KOPT-K1 (cell line): ENCODE data around the gene CFD.
"Not testable (repeated sequence)": the region's sequence is repeated elsewhere in the genome, so short reads cannot be mapped to it uniquely, and the experiment has no call there.

Source experiments
- H3K27ac ChIP-seq: fragments of 200-600 bp; sonication (generic); 2 replicates; pipeline ENCODE4 v1.5.1; 2016; ENCODE audit warnings: antibody characterized with exemption, mild to moderate bottlenecking, low read depth, low read length; ENCODE audit not compliant: poor library complexity, severe bottlenecking
- H3K36me3 ChIP-seq: fragments of 200-600 bp; sonication (generic); 2 replicates; pipeline ENCODE4 v1.5.1; 2017; ENCODE audit warnings: antibody characterized with exemption, mild to moderate bottlenecking, low read length, moderate library complexity; ENCODE audit not compliant: insufficient read depth
- H3K9me3 ChIP-seq: fragments of 200-600 bp; sonication (generic); 2 replicates; pipeline ENCODE4 v1.5.1; 2017; ENCODE audit warnings: antibody characterized with exemption, low read length, mild to moderate bottlenecking; ENCODE audit not compliant: insufficient read depth, poor library complexity, severe bottlenecking

The CFD gene

GRCh38 chr19:843180-843835 is 16.2 kb upstream of the CFD start:
- H3K9me3 ChIP-seq = no peaks in the 10 kb centered on the region
- H3K27ac ChIP-seq = no peak overlapping the region
- no peaks in the 10 kb centered on the region for H3K36me3 ChIP-seq

GRCh38 chr19:843836-844545 is 15.5 kb upstream of the CFD start:
- no peak overlapping the region for H3K27ac ChIP-seq
- H3K36me3 ChIP-seq = no peaks in the 10 kb centered on the region
- H3K9me3 ChIP-seq = no peaks in the 10 kb centered on the region

GRCh38 chr19:844546-844971 is 14.9 kb upstream of the CFD start:
- H3K27ac ChIP-seq = no peak overlapping the region
- no peaks in the 10 kb centered on the region for H3K9me3 ChIP-seq
- no peaks in the 10 kb centered on the region for H3K36me3 ChIP-seq

- H3K9me3 ChIP-seq = no peaks in the 10 kb centered on the region
- no peak overlapping the region for H3K27ac ChIP-seq
- no peaks in the 10 kb centered on the region for H3K36me3 ChIP-seq
Measured at GRCh38 chr19:845707-846521, 13.6 kb upstream of the CFD start.

DNA sequence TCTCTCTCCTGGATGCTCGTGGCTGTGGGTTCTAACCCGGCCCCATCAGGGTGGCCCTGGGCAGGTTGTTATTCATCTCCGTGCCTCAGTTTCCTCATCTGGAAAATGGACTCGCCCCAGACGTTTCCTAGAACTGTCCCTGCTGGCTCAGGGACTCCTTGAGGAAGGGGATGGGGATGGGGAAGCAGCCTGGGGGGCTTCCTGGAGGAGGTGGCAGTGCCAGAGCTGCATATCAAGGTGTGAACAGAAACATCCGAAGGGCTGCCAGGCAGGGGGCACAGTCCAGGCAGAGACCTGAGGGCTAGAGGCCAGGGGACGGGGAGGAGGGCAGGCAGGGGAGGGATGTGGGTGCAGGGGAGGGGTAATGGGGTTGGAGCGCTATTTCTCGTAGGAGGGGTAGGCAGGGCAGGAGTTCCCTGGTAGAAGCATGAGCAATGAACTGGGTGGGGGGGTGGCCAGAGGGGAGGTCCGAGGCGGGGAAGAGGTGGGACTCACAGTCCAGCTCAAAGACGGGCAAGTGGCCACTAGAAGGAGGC is 11.0 kb upstream of the CFD start:
- Histone ChIP-seq H3K36me3 (no peaks in the 10 kb centered on the region), H3K9me3 (no peaks in the 10 kb centered on the region), H3K27ac (no peak overlapping the region)

- not testable (repeated sequence) for H3K27ac ChIP-seq
Measured at GRCh38 chr19:849195-849594, 10.3 kb upstream of the CFD start.

DNA sequence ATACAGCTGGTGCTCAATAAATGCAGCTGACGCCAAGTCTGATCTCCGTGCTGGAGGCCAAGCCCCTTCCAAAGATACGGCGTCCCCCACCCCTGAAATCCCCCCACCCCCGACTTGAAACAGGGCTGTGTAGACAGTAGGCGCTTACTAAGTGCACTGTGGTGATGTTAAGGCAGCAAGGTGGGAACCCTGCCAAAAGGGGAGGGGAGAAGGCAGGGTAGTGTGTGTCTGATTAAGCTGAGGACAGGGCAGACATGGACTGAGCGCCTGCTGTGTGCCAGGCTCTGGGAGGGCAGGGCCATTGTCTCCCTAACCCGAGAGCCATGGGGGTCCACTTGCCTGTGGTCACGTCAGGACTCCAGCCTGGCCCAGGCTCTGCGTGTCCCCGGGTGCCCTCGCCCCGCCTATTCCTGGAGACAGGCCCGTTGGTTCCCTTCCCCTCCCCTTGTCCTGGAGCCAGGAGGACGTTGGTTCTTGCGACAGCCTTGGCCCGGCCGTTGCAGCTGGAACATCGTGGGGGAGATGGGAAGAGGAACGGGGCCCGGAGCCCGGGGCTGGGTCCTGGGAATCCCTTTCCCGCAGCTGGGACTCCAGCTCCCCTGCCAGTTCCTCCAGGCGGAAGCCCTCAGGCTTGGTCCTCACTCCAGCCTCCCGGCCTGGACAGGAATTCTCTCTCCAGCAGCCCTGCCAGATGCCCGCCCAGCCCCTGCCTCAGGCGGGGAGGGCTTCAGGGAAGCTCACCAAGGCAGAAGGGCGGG is 9.1 kb upstream of the CFD start:
- H3K36me3 ChIP-seq = no peaks in the 10 kb centered on the region
- H3K9me3 ChIP-seq = no peaks in the 10 kb centered on the region
- no peak overlapping the region for H3K27ac ChIP-seq

More at GRCh38 chr19:849195-849594, 10.3 kb upstream of the CFD start:
- not testable (repeated sequence) for H3K36me3 ChIP-seq, H3K9me3 ChIP-seq

- H3K36me3 ChIP-seq = no peaks in the 10 kb centered on the region
- no peak overlapping the region for H3K27ac ChIP-seq
- H3K9me3 ChIP-seq = no peaks in the 10 kb centered on the region
Measured at GRCh38 chr19:850979-851335, 8.5 kb upstream of the CFD start.

GRCh38 chr19:852136-853013 is 7.1 kb upstream of the CFD start, which contains the start of gene ELANE:
Gene ELANE, plus strand, starts transcription at chr19:852303. Its CDS starts 26 bp downstream, at chr19:852329.
- Histone ChIP-seq H3K27ac (no peak within 1 kb of the TSS), H3K36me3 (no peaks in the 10 kb centered on the region), H3K9me3 (no peaks in the 10 kb centered on the region)

DNA sequence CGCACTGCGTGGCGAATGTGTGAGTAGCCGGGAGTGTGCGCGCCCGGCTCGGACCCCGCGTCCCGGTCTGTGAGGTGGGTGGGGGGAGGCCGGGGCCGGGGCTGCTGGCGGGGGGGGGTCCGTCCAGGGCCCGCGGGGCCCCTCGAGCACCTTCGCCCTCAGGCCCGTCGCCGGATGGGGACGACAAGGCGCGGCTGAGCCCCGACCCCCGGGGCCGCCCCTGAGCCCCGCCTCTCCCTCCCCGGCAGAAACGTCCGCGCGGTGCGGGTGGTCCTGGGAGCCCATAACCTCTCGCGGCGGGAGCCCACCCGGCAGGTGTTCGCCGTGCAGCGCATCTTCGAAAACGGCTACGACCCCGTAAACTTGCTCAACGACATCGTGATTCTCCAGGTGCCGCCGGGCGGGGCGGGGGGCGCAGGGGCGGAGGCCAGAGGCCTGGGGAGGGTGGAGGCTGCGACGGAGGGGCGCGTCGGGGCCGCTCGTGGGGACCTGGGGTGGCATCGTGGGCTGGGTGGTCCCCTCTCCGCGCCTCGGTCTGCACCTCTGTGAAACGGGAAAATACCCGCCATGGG is 6.4 kb upstream of the CFD start:
- Histone ChIP-seq H3K36me3 (no peaks in the 10 kb centered on the region), H3K27ac (no peak overlapping the region)

GRCh38 chr19:853614-854220 is 5.7 kb upstream of the CFD start:
- H3K9me3 ChIP-seq, H3K27ac ChIP-seq, H3K36me3 ChIP-seq: not testable (repeated sequence)

More for the DNA sequence above, 6.4 kb upstream of the CFD start:
- H3K9me3 ChIP-seq = no peaks in the 10 kb centered on the region

DNA sequence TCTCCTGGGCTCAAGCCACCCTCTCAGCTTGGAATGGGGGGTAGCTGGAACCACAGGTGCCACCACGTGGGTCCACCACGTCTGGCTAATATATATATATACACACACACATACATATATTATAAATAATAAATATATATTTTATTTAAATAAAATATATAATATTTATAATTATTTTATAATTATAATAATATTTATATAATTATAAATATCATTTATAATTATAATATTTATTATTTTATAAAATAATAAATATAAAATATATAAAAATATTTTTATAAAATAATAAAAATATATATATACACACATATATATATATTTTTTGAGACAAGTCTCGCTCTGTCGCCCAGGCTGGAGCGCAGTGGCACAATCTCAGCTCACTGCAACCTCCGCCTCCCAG is 4.9 kb upstream of the CFD start:
- Histone ChIP-seq H3K9me3 (no peaks in the 10 kb centered on the region), H3K36me3 (no peaks in the 10 kb centered on the region)

GRCh38 chr19:855142-855541 is 4.3 kb upstream of the CFD start:
- Histone ChIP-seq H3K27ac (no peak overlapping the region), H3K9me3 (no peaks in the 10 kb centered on the region), H3K36me3 (no peaks in the 10 kb centered on the region)

More for the DNA sequence above, 4.9 kb upstream of the CFD start:
- no peak overlapping the region for H3K27ac ChIP-seq
